ENCODE results near the gene TXNRD1. TPM values are rescaled to one million over a fixed set of nuclear protein-coding genes. Genes with fewer than 3 reads are reported as not detected.

Gene TXNRD1
- total RNA-seq, 4 donors from 2014 or later: 94.1 to 240 (median 128) TPM

DNA sequence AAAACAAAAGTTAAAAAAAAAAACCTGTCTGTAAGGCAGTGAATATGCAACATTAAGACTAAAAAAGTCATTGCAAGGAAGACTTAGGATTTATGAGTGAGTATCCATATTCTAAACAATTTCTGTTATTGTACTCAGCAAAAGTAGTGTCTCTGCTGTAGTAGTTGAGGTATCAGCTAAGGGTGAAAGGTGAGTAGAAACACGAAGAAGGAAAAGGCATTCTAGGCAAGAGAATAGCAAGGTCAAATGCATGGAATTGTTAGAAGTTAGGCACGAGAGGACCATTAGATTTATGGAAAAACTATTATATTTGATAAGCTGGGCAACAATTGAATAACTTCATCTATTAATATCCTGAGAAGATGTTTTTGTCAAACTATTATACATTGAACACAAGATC, 89.8 kb downstream of the TXNRD1 start:
- no peak for TF ChIP-seq POLR2A (IDR thresholded peaks at IDR 0.05)
- no peaks in the 10 kb centered on the region for H3K9me3 ChIP-seq
- H3K4me3 ChIP-seq: no peak overlapping the region
- H3K4me1 ChIP-seq: peaks cover 0 to 35% (median 0%) of the 10 kb centered on the region in 4 donors
- H3K36me3 ChIP-seq: no peaks in the 10 kb centered on the region
- H3K27me3 ChIP-seq: no peaks in the 10 kb centered on the region
- DNase-seq: no peak
- H3K27ac ChIP-seq: no peak overlapping the region

DNA sequence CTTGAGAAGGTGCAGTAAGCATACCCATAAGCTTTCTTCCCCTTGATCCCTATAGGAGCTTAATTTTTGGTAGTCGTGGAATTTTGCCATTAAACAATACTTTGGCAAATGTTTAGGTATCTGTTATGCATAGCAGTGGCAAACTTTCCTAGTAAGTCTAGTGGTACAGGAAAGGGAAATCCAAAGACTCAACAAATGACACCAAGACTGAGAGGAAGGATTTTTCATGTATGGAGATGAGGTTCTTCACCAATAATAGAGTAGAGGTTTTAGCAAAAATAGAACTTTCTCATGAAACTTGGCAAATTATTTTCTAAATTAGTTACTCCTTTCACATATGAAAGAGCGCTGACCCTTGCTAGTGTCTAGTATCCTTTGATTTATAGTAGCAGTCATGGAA, 90.8 kb downstream of the TXNRD1 start:
- no peak for DNase-seq
- no peak overlapping the region for H3K27ac ChIP-seq
- H3K27me3 ChIP-seq: no peaks in the 10 kb centered on the region
- H3K4me1 ChIP-seq: peaks cover 0 to 25% (median 0%) of the 10 kb centered on the region in 4 donors
- TF ChIP-seq POLR2A (IDR thresholded peaks at IDR 0.05): no peak
- TF ChIP-seq, protein P1, sequence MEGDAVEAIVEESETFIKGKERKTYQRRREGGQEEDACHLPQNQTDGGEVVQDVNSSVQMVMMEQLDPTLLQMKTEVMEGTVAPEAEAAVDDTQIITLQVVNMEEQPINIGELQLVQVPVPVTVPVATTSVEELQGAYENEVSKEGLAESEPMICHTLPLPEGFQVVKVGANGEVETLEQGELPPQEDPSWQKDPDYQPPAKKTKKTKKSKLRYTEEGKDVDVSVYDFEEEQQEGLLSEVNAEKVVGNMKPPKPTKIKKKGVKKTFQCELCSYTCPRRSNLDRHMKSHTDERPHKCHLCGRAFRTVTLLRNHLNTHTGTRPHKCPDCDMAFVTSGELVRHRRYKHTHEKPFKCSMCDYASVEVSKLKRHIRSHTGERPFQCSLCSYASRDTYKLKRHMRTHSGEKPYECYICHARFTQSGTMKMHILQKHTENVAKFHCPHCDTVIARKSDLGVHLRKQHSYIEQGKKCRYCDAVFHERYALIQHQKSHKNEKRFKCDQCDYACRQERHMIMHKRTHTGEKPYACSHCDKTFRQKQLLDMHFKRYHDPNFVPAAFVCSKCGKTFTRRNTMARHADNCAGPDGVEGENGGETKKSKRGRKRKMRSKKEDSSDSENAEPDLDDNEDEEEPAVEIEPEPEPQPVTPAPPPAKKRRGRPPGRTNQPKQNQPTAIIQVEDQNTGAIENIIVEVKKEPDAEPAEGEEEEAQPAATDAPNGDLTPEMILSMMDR (IDR thresholded peaks at IDR 0.05): no peak
- peaks cover 0 to 7% (median 0%) of the 10 kb centered on the region in 3 donors for H3K36me3 ChIP-seq
- H3K4me3 ChIP-seq: no peak overlapping the region
- no peaks in the 10 kb centered on the region for H3K9me3 ChIP-seq

DNA sequence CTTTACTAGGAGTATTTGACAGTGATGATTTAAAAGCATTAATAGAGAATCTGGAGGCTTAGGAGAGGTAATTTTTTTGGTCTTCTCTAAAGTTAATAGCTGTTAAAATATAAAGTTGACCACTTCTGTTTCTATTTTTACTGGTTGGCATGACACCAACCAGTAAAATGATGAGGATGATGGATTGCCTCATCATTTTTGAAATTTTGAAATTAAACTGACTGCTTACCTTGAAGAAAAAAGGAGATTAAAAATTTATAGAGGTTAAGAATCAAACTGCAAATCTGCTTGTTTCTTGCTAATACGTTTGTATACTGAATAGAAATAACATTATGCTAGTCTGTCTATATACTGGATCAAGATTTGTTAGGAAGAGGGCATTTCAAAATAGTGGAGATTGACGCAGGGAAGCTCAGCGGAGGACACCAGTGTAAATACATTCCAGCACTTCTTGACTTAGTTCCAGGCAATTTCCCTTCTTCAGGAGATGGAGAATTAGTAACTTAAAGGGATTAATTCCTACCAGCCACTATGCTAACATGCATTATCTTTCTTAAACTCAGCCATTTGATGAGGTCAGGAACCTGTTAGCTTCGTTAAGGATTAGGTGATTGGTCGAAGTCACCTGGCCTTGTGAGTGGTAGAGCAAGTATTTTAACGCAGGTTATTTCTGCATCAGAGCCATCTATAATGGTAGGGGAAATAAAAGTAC, 91.5 kb downstream of the TXNRD1 start:
- H3K4me1 ChIP-seq: peaks cover 0 to 25% (median 0%) of the 10 kb centered on the region in 4 donors
- H3K27ac ChIP-seq: no peak overlapping the region
- TF ChIP-seq, protein P1 (IDR thresholded peaks at IDR 0.05): no peak
- no peak for TF ChIP-seq POLR2A (IDR thresholded peaks at IDR 0.05)
- no peak overlapping the region for H3K4me3 ChIP-seq
- H3K36me3 ChIP-seq: peaks cover 0 to 15% (median 0%) of the 10 kb centered on the region in 3 donors
- DNase-seq: no peak
- no peaks in the 10 kb centered on the region for H3K9me3 ChIP-seq
- no peaks in the 10 kb centered on the region for H3K27me3 ChIP-seq

DNA sequence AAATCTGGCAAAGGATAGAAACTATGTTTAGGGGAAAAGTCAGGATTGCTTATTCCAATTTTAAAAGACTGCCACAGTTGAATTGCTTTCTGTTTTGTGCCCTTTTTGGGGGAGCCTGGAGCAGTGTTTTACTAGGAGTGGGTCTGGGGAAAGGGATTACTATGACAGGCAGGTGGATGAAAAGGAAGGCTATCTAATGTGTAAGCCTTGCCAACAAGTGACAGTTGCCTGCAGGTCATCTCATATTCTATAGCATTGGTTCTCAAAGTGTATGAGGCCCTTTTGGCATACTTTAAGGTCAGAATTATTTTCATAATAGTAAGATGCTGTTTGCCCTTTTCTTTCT, 92.0 kb downstream of the TXNRD1 start:
- no peaks in the 10 kb centered on the region for H3K27me3 ChIP-seq
- H3K4me1 ChIP-seq: peaks cover 0 to 25% (median 0%) of the 10 kb centered on the region in 4 donors
- H3K36me3 ChIP-seq: peaks cover 0 to 19% (median 0%) of the 10 kb centered on the region in 3 donors
- TF ChIP-seq POLR2A (IDR thresholded peaks at IDR 0.05): no peak
- TF ChIP-seq, protein P1 (IDR thresholded peaks at IDR 0.05): no peak
- DNase-seq: no peak
- H3K9me3 ChIP-seq: no peaks in the 10 kb centered on the region
- H3K4me3 ChIP-seq: no peak overlapping the region
- H3K27ac ChIP-seq: no peak overlapping the region

DNA sequence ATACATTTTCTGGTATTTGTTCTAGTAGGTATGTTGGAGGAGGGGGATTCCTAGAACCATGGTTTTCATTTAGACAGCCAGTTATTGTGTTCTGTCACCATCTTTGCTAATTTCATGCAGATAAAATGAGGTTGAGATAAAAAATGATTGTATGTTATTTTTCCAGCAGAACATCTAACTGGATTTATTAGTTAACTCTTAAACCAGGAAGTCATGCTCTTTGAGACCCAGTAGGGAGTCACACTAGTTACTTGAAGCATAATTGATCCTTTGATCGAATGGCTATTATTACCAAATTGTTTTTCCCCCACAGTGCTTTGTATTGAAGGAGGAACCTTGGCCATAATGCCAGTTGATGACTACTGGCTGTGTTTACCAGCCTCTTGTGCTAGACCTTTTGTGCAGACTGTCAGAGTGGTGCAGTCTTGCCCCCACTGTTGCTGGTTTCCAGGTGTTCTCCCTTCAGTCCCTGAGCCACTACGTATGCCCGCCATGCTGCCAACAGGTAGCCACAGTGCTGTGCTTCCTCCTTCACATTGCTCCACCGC, 93.9 kb downstream of the TXNRD1 start:
- Histone ChIP-seq H3K4me1 (peaks cover 0 to 8% (median 0%) of the 10 kb centered on the region in 4 donors), H3K27me3 (no peaks in the 10 kb centered on the region), H3K27ac (no peak overlapping the region), H3K4me3 (no peak overlapping the region), H3K36me3 (peaks cover 0 to 38% (median 0%) of the 10 kb centered on the region in 3 donors), H3K9me3 (no peaks in the 10 kb centered on the region)
- TF ChIP-seq POLR2A (IDR thresholded peaks at IDR 0.05): no peak
- TF ChIP-seq, protein P1 (IDR thresholded peaks at IDR 0.05): no peak
- DNase-seq: no peak

All from Peyer's patch (tissue), 4 donors.